Measurements from ENCODE around the gene LMCD1.

LMCD1 gene, protein sequence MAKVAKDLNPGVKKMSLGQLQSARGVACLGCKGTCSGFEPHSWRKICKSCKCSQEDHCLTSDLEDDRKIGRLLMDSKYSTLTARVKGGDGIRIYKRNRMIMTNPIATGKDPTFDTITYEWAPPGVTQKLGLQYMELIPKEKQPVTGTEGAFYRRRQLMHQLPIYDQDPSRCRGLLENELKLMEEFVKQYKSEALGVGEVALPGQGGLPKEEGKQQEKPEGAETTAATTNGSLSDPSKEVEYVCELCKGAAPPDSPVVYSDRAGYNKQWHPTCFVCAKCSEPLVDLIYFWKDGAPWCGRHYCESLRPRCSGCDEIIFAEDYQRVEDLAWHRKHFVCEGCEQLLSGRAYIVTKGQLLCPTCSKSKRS

DNA sequence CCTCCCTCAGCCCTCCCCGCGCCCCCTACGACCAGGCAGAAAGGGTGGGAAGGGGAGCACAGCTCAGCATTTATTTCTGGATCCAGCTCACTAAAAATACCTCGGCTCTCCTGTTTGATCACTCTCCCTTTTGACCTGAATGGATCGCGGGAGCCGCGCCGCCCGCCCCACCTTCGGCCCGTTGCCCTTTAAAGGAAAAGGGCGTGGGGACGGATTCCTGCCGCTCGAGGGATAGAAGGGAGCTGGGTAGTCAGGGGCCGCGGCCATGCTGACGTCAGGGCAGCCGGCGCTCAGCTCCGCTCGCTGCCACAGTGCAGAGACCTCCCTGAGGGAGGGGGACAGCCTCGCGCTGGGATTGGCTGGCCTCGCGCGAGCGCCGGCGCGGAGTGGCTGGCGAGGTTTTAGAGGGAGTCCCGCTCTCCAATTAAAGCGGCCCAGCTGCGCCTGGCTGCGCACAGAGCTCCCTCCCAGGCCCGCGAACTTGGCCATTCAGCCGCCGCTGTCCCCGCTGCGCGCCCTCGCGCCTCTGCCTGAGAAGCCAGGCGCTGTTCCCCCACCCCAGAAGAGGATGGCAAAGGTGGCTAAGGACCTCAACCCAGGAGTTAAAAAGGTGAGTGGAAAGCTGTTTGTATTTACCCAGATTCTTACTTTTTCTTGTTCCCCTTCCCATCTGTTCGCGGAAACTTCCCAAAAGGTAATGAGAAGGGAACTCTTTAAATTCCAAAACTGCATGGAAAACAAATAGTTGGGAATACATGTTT lies at the start of gene LMCD1:
TSS of gene LMCD1 (plus strand) at position 453 of the 761 bp plus-strand sequence. CDS start at position 569, 116 bp downstream.
- DNase-seq: peak; percentile 49

DNA sequence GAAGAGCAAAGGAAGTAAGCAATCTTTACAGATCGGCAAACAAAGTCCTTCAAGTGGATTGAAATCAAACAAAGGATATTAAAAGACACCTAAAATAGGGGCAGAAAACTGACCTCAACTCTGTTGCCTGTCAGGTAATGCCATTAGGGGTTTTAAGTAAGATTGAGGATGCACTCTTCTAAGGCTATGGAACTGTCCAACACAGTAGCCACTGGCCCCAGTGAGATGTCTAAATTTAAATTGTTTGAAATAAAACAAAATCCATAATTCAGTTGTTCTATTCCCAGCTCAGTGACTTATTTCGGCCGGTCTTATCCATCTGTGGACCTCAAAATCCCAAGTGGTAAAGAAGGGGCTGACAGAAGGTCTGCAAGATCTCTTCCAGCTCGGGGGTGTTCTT lies 49.5 kb upstream of the LMCD1 start:
- DNase-seq: no peak

DNA sequence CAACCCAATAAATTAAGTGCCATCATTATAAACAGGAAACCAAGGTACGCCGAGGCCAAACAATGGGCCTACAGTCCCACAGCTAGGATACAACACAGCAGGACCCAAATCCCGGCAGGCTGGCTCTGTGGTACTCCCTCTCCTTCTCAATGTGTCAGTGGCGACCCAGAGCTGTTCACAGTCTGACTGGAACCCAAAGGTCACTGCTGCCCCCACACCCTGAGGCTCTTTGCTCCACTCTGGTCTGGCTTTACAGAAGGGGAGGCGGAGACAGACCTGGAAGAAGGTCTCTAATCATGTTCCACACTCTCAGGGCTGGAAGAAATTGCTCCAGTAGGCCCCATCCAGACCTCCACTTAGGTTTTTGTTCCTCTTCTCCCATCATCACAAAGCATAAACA lies 48.5 kb upstream of the LMCD1 start:
- DNase-seq: no peak

DNA sequence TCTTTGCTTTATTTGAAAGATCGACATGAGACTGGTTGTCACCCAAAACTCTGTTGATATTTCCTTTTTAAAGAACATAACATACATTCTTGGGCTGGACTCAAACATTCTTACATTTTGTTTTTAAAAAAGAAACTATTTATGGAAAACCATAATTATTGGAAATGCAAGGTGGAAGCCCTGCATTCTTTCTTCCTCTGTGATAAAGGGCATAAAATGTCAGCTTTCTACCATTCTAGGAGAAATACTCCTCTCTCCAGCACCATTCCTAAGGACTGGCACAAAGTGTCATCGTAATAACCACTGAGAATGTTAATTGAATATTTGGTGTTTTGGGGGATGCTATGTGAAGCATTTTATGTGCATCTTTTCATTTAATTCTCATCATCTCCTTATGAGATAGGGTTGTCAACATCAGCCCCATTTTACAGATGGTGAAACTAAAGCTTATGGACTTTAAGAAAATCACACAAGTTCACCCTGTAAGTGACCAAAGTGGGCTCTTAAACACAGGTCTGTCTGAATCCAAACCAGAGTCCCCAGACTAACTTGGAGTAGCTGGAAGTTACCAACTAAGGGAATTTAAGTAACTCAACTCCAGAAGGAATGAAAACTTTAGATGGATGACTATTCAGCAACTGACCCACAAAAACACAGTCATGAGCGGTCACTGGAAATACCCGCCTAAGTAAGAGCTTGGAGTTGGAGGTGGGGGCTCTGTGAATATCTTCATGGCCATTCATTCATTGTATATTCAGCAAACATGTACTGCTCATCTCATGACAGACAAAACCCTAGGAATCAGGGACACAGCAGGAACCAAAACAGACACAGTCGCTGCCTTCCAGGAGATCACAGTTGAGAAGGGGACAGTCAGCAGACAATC lies 45.9 kb upstream of the LMCD1 start:
- no peak for DNase-seq

DNA sequence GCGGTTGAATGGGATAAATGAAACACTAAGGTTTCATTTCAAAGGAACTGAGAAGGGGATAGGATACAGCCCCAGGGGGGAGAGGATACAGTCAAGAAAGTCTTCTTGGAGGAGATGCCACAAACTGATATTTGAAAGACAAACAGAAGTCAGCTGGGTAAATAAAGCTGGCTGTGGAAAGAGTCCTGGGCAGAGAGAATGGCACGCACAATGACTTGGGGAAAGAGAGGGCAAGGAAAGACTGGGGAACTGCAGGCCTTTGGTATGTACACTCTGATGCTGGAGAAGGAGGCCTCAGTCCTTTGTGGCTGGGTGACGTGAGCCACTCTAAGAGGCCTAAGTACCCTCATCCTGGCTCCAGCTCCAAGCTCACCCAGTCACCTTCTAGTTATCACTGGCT lies 45.2 kb upstream of the LMCD1 start:
- DNase-seq: no peak

DNA sequence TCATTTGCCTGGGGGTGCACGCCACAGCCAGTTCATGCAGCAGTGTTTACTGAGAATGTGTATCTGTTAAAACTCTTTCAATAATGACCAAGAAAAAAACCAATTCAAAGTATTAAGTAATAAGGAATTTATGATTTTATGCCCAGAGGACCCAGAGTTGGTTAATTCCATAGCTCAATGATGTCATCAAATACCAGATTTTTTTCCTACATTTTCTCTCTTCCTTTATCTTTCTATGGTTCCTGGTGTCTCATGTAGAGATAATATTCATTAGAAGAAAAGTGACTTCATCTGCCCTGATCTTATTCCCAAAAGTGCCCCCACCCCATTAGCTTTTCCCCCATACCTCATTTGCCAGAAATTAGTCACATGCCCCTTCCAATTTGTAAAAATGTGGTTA lies 44.6 kb upstream of the LMCD1 start:
- no peak for DNase-seq

DNA sequence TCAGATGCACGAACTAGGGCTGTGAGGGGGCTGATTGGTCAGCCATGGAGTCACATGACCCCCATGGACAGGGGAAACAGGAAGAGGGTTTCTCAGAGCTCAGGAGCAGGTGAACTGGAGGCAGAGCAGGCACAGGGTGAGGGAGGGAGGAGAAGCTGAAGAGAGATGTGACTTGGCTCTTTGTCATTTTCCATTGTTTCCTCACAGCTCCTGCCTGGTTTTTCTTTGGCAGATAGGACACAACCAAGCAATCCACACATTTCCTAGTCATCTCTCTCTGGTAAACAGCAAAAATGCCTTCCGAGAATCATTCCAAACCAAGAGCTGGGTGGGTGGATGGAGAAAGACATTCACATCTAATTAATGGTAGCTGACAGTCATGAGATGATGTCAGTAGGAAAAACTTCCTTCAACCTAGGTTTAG lies 43.4 kb upstream of the LMCD1 start:
- DNase-seq: no peak

DNA sequence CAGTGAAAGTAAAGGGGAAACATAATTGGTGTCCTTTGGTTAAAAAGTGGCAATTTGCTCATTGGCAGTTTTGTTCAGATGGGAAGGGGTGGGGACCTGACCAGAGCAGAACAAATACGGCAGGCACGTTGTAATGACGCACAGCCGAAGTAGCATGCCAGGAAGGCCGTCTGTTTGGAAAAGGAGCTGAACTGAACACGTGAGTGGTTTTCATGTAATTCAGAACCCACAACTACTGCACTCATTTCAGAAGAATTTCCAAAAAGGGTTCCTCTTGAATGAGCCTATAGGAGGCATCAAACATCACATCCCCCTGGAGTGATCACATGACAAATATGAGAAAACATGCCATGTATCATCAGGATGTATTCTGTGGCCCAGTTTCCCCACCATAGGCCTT lies 42.9 kb upstream of the LMCD1 start:
- no peak for DNase-seq

DNA sequence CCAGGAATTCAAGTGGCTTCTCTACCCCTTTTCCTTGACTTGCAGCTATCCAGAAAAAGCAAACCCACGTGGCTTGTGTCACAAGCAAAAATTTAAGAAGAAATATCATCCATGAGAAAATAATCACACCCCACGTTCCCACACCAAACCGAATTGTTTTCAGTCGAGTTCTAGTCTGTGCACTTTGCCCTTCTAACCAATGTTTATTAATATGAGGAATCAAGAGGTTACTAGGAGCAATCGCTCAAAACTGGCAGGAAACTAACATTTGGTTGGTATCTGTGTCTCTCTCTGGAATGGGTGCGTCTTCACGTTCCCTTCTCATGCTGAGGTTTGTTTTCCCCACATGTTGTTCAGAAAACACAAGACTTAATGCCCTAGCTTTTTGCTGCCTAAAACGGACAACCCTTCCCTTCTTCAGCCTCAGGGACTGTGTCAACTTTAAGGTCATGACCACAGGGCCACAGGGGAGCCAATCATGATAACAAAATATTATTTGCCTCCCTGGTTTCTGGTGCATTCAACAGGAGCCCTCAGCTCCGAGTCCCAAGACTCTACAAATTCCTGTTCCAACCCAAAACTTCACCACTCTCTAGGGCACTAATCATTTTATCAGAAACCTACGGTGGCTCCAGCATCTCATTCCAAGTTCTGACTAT lies 41.4 kb upstream of the LMCD1 start:
- DNase-seq: no peak

DNA sequence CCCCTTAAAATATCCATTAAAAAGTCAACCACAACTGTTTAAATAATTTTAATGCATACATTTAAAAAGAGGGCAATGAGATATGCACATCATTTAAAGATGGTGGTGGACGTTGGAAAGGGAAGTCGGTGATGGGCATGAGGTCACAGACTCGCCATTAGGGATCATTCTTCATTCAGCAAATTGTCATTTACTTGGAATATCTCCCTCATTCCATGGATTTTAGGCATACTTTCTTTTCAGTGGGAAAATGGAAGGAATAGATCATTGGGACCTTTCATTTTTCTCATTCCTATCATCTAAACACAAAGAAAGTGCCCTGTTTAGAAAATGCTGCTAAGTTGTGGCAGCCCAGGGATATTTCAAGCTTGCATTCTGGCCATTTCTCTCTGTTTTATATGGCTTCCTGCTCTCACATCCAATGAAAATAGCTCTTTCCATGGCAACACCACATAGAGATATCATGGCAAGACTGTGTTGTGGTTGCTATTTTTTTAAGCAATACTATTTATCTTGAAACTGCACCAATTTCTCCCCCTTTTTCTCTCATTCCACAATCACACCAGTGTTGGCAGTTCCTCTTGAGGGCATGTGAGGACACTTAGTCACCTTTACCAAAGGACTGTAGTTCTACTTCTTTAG lies 40.7 kb upstream of the LMCD1 start:
- DNase-seq: no peak

DNA sequence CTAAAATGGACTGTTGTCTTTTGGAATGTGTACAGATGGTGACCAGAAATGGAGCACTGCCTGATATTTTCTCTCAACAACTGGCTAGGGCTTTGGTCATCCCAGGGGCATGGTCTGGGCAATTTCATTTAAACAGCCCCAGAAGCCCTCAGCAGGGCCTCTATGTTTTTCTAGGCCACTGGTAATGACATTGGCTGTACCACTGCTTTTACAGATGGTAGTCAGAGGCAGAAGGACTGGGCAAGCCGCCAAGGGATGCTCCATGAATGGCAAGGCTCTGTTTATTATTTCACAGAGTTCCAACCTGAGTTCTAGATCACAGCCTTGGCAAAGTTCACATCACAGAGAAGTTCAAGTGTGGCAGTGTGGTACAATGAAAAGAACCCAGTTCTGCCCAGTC lies 37.0 kb upstream of the LMCD1 start:
- DNase-seq: no peak

DNA sequence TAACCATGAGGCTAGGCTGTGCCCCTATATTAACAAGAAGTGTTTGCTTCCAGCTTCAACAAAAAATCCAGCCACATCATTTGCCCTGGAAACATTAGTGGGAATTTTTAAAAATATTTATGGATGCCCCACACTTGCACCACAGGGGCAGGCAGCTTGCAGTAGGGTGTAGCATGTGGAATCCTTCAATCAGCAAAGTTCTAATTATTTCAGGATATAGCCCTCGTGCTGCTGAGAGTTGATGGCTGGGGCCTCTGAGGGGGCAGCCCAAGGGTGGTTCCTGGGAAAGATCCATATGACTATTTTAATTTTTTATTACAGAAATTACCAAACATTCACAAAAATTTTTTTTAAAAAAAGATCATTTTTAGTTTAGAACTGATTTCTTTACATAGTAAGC lies 35.1 kb upstream of the LMCD1 start:
- DNase-seq: no peak

DNA sequence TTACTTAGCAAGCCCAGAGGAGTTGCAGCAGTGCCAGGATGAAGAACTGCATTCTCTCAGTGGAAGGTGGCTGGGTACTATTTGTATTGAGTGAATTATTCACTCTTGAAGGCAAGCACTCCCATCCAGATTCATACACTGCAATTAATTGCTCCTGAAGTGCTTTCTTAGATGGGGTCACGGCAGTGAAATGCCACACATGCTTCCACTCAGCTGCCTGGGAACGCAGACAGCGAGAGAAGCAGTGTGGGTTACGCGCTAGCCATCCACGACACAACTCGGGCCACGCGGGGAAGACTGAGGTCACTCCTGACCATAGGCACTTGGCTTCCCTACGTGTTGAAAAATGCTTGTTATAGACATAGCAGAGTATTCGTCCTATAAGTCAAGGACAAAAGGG lies 30.8 kb upstream of the LMCD1 start:
- DNase-seq: no peak

DNA sequence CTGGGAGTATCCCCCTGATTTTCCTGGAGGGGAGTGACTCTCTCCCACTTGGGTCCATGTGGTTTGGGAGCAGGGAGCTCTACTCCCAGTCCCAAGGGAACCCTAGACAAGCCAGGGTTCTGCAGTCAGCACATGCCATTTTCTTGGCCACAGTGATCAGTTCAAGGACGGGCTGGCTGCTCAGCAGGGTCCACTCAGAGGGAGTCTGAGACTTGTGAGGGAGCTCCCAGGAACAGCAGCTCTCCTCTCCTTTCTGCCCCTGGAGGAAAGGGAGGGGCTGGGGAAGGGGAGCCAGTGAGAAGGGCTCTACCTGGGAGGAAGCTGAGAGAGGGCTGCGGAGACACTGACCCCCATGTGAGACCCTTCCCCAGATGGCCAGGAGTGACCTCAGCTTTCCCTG lies 29.1 kb upstream of the LMCD1 start:
- DNase-seq: no peak

DNA sequence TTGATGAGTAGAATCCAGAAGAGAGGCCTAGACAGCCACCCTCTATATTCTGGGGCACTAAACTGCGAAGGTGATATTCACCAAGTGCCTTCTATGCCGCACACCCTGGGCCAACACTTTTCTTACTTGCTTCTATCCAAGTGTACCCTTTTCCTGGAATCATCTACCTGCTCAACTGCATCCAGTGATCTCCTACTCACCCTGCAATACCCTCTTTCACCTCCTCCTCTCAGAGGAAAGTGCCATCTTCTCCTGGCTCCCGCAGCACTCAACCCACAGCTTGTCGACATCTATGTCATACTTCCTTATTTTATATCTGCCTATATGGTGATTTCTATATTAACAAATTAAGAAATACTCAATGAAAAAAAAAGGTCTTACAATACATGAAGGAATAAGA lies 28.6 kb upstream of the LMCD1 start:
- DNase-seq: no peak

DNA sequence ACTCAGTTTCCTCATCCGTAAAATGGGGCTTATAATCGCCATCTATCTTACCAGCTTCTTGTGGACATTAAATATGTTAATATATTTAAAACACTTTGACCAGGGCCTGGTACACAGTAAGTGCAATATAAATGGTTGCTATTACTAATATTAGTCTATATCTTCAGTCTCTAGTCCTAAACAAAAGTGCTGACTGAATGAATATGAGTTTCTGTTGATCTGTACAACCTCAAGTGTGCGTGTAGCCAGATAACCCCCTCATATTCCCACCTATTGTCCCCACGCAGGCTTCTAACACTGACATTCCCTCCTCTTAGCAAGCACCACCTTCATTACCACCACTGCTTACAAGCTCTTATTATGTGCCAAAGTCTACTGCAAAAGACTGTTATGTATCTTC lies 27.6 kb upstream of the LMCD1 start:
- no peak for DNase-seq

DNA sequence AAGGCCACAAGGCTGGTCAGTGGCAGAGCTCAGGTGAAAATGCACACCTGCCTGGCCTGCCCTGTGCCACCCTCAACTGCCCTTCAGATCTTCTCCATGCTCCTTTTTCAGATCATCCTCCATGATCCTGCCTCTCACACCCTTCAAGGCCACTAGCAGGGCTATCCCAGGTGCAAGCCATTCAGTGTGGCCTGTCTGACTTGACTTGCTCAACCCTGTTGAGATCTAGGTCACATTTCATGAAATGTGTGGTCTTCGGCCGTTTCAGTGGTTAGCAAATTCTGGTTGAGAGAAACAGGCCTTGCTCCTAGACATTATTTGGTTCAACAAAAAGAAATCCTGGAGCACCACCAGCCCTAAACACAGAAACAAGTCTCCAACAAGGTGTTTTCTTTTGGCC lies 26.6 kb upstream of the LMCD1 start:
- DNase-seq: no peak

DNA sequence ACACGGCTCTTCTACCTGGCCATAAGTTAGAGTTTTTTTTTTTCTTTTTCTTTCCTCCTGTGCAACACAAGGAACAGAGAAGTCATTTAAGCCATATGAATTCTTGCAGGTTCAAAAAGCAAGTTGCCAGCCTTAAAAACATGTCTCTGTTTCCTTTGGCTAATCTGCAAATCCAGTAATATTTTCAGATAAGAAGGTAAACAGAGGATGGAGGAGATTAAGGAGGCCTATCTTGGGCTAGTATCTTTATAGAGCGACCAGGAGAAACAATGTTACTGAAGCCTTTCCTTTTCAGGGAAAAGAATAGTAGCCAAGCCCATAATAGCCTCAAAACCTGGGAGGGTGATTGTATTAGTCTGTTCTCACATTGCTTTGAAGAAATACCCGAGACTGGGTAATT lies 20.9 kb upstream of the LMCD1 start:
- DNase-seq: no peak

DNA sequence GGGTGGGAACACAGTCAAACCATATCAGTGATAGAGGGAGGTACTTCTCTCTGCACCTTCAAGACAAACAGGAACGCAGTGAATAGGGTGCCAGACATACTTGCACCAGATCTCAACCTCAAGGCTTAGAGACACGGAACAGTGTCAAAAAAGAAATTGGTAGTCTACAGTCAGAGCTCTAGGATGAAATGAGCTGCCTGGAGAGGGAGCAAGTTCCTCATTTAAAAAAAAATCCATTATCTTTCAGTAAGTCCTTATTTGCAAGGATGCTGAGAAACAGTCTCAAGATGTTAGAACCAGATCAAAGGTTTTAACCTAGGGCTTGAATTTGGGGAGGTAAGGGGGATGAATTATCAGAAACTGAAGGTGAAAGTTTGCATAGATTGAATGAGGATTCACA lies 20.2 kb upstream of the LMCD1 start:
- DNase-seq: no peak

DNA sequence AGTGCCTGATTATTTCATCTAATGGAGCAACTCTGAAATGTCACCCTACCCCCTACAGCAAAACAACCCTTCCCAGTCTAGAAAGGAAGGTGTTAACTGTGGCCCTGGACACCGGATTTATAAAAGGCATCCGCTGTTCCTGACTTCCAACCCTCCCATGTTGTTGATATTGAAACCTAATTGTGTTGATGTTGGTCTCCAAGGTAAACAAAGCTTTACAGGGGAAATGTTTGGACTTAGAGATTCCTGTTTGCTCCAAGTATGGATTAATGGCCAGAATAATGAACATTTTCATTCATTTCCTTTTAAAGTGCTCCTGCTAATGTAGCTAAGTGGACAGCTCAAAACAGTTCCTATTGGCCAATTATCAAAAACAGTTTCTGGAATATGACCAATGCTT lies 19.4 kb upstream of the LMCD1 start:
- DNase-seq: no peak

DNA sequence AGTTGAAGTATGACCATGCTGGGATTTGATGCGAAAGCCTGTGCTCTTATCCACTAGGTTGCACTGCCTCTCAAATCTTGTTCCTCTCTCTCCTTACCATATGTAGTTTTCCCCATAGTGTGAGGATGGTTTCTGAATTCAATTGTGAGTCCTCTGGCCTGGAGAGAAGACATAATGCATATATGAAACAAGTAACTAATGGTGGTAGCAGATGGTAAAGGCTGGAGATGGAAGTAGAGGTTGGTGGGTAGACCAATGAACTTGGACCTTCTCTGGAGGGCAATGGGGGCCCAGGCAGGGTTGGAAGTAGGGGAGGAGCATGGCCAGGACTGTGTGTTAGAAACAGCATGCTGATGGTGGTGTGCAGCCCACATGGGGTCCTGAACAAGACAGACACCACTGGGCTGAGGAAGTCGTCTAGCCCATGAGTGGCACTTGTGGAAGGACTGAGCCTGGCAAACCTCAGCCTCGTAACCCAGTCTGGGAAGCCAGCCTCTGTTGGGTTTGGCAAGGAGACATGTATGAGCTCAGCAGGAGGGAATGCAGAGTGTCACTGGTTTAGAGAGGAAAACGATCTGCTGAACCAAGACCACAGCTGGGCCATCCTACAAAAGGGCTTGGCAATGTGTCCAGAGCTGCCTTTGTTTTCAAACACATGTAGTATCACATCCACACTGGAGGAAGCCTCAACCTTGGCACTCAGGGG lies 18.5 kb upstream of the LMCD1 start:
- DNase-seq: no peak

Measured in NCI-H524 treated with DMSO at 0.1 percent for 48 hours (cell line).